WTC11 (cell line): ENCODE data around the gene INO80. TPM values are rescaled to one million over a fixed set of nuclear protein-coding genes. Genes with fewer than 3 reads are reported as not detected.

Experiments
- ATAC-seq: fragments of 200-7000 bp; cut with Tn5 transposase; 2 replicates; pipeline ENCODE4 v1.10.0; 2021; ENCODE audit warnings: mild to moderate bottlenecking, moderate library complexity
- CTCF ChIA-PET: fragments of 300-600 bp; sonication (Branson Sonifier 250); formaldehyde crosslinking; loops from one replicate; lab custom pipeline; 2021; ENCODE audit warnings: antibody characterized with exemption; lab: Charles Lee
- POLR2A ChIA-PET: fragments of 350-600 bp; sonication (Branson Sonifier 250); formaldehyde crosslinking; loops from one replicate; lab custom pipeline; 2021; ENCODE audit warnings: antibody characterized with exemption; lab: Charles Lee
- DNase-seq: peaks from one replicate; pipeline ENCODE4 v3.0.0; 2021; ENCODE audit warnings: low spot score
- H3K27ac Mint-ChIP-seq: 2 replicates; pipeline ENCODE4 v1.8.0; 2021; ENCODE audit warnings: mixed read lengths
- H3K27me3 Mint-ChIP-seq: 2 replicates; pipeline ENCODE4 v1.8.0; 2021; ENCODE audit warnings: low read depth, mild to moderate bottlenecking, moderate library complexity, mixed read lengths
- H3K36me3 Mint-ChIP-seq: 2 replicates; pipeline ENCODE4 v1.8.0; 2021; ENCODE audit warnings: mixed read lengths
- H3K4me1 Mint-ChIP-seq: 2 replicates; pipeline ENCODE4 v1.8.0; 2022; ENCODE audit warnings: mixed read lengths
- H3K4me3 Mint-ChIP-seq: 2 replicates; pipeline ENCODE4 v1.8.0; 2021; ENCODE audit warnings: mild to moderate bottlenecking, moderate library complexity, mixed read lengths
- H3K9me3 Mint-ChIP-seq: 2 replicates; pipeline ENCODE4 v1.8.0; 2021; ENCODE audit warnings: mixed read lengths
- AR ChIP-seq: fragments of 250-450 bp; sonication (Bioruptor Pico); IDR thresholded peaks from 2 replicates; pipeline ENCODE4 v1.9.0; 2021; ENCODE audit warnings: mild to moderate bottlenecking
- ARID4B ChIP-seq: sonication (generic); formaldehyde crosslinking; IDR thresholded peaks from 2 replicates; pipeline ENCODE4 v1.8.0; 2023; ENCODE audit warnings: missing genetic modification reagents, mild to moderate bottlenecking, borderline replicate concordance
- ATF2 ChIP-seq: sonication (generic); formaldehyde crosslinking; IDR thresholded peaks from 2 replicates; pipeline ENCODE4 v1.8.1; 2022; ENCODE audit warnings: low read depth, missing genetic modification reagents, borderline replicate concordance
- CTCF ChIP-seq: fragments of 200-600 bp; IDR thresholded peaks from 2 replicates; pipeline ENCODE4 v1.8.0; 2022; ENCODE audit warnings: antibody characterized with exemption
- EMX1 ChIP-seq: fragments of 250-450 bp; sonication (Bioruptor Pico); IDR thresholded peaks from 2 replicates; pipeline ENCODE4 v1.8.0; 2021; ENCODE audit warnings: mild to moderate bottlenecking
- ESRRA ChIP-seq: sonication (generic); formaldehyde crosslinking; IDR thresholded peaks from 2 replicates; pipeline ENCODE4 v1.8.1; 2022; ENCODE audit warnings: mild to moderate bottlenecking, missing genetic modification reagents, borderline replicate concordance
- HMGXB4 ChIP-seq: sonication (generic); formaldehyde crosslinking; IDR thresholded peaks from 2 replicates; pipeline ENCODE4 v1.8.1; 2023; ENCODE audit warnings: mild to moderate bottlenecking, moderate library complexity, missing genetic modification reagents
- NFYB ChIP-seq: sonication (generic); formaldehyde crosslinking; conservative IDR thresholded peaks from 2 replicates; pipeline ENCODE4 v1.8.0; 2022; ENCODE audit warnings: low read depth, missing genetic modification reagents
- NR2C2 ChIP-seq: sonication (generic); formaldehyde crosslinking; IDR thresholded peaks from 2 replicates; pipeline ENCODE4 v1.8.0; 2022; ENCODE audit warnings: mild to moderate bottlenecking, missing genetic modification reagents
- OVOL2 ChIP-seq: fragments of 250-450 bp; sonication (Bioruptor Pico); IDR thresholded peaks from 2 replicates; pipeline ENCODE4 v1.9.0; 2021; ENCODE audit warnings: mild to moderate bottlenecking, borderline replicate concordance
- PREB ChIP-seq: sonication (generic); formaldehyde crosslinking; IDR thresholded peaks from 2 replicates; pipeline ENCODE4 v1.8.1; 2022; ENCODE audit warnings: mild to moderate bottlenecking, missing genetic modification reagents, moderate library complexity, borderline replicate concordance
- RORB ChIP-seq: fragments of 250-450 bp; sonication (Bioruptor Pico); IDR thresholded peaks from 2 replicates; pipeline ENCODE4 v1.9.0; 2021; ENCODE audit warnings: mild to moderate bottlenecking
- TCF7 ChIP-seq: sonication (generic); formaldehyde crosslinking; IDR thresholded peaks from 2 replicates; pipeline ENCODE4 v1.8.0; 2022; ENCODE audit warnings: mild to moderate bottlenecking, low read depth, missing genetic modification reagents, moderate library complexity
- ZBTB43 ChIP-seq: sonication (generic); formaldehyde crosslinking; IDR thresholded peaks from 2 replicates; pipeline ENCODE4 v1.8.1; 2023; ENCODE audit warnings: mild to moderate bottlenecking, missing genetic modification reagents
- ZNF232 ChIP-seq: sonication (generic); formaldehyde crosslinking; IDR thresholded peaks from 2 replicates; pipeline ENCODE4 v1.8.0; 2022; ENCODE audit warnings: mild to moderate bottlenecking, missing genetic modification reagents
- ZNF423 ChIP-seq: fragments of 250-450 bp; sonication (Bioruptor Pico); IDR thresholded peaks from 2 replicates; pipeline ENCODE4 v2.1.2; 2022; ENCODE audit warnings: mild to moderate bottlenecking, moderate library complexity
- total RNA-seq: library from RNA; stranded (reverse); gene quantifications from 3 replicates; pipeline ENCODE4 v1.2.3, GENCODE V29; 2021

The INO80 gene
- total RNA-seq, 1 experiment from 2014 or later, result 20.6 TPM

- no peak for TF ChIP-seq ARID4B (CRISPR knock-in tag)
- TF ChIP-seq EMX1 (CRISPR knock-in tag), result no peak
- no peak for TF ChIP-seq PREB (CRISPR knock-in tag)
- no peak for TF ChIP-seq ATF2
- no peak for TF ChIP-seq ZNF423 (CRISPR knock-in tag)
- TF ChIP-seq NR2C2 (CRISPR knock-in tag), result no peak
- no peak for TF ChIP-seq CTCF
- no peak for TF ChIP-seq ESRRA
- TF ChIP-seq, all 79 proteins: peak for 0
Observed at GRCh38 chr15:40988156-40988555, 127.9 kb downstream of the INO80 start (continued).

GRCh38 chr15:40986820-40987219, 129.3 kb downstream of the INO80 start:
- H3K4me3 Mint-ChIP-seq, result no peak overlapping the region
- POLR2A ChIA-PET, result no interaction called here
- CTCF ChIA-PET, result no interaction called here
- no peak for ATAC-seq
- H3K9me3 Mint-ChIP-seq, result no peaks in the 10 kb centered on the region
- peaks cover 74% of the 10 kb centered on the region for H3K36me3 Mint-ChIP-seq
- no peak for DNase-seq
- no peaks in the 10 kb centered on the region for H3K27me3 Mint-ChIP-seq
- no peaks in the 10 kb centered on the region for H3K4me1 Mint-ChIP-seq
- H3K27ac Mint-ChIP-seq, result no peak overlapping the region
- no peak for TF ChIP-seq OVOL2 (CRISPR knock-in tag)
- TF ChIP-seq NFYB (CRISPR knock-in tag), result no peak
- TF ChIP-seq RORB (CRISPR knock-in tag), result no peak
- no peak for TF ChIP-seq TCF7 (CRISPR knock-in tag)
- no peak for TF ChIP-seq ZNF232 (CRISPR knock-in tag)
- TF ChIP-seq ZBTB43 (CRISPR knock-in tag), result no peak
- TF ChIP-seq ARID4B (CRISPR knock-in tag), result no peak
- no peak for TF ChIP-seq HMGXB4
- no peak for TF ChIP-seq AR
